Measurements from ENCODE around the gene DSC1.

DSC1 gene

GRCh38 chr18:31162825-31163435 is at the start of gene DSC1:
TSS of gene DSC1 (minus strand) at chr18:31162856. CDS start at chr18:31162594, 262 bp downstream.
- DNase-seq (ENCODE audit: low read depth) = peak; percentile 18
- TF ChIP-seq MAX (IDR thresholded peaks at IDR 0.05; ENCODE audit: low read depth, low read length) (no peak), POLR2A (IDR thresholded peaks at IDR 0.05; ENCODE audit: extremely low read depth, insufficient read length) (no peak), MYC (IDR thresholded peaks at IDR 0.05; ENCODE audit: low read depth, low read length) (no peak), CTCF (IDR thresholded peaks at IDR 0.05; ENCODE audit: low read depth, low read length) (no peak)
- H3K4me3 ChIP-seq (ENCODE audit: low read depth, low read length) = no peak within 1 kb of the TSS

- no peak for TF ChIP-seq POLR2A (IDR thresholded peaks at IDR 0.05; ENCODE audit: extremely low read depth, insufficient read length)
- TF ChIP-seq CTCF (IDR thresholded peaks at IDR 0.05; ENCODE audit: low read depth, low read length) = no peak
- TF ChIP-seq MYC (IDR thresholded peaks at IDR 0.05; ENCODE audit: low read depth, low read length) = no peak
- no peak for TF ChIP-seq MAX (IDR thresholded peaks at IDR 0.05; ENCODE audit: low read depth, low read length)
- no peak overlapping the region for H3K4me3 ChIP-seq (ENCODE audit: low read depth, low read length)
Measured at GRCh38 chr18:31211047-31211446, 48.4 kb upstream of the DSC1 start.

GRCh38 chr18:31209041-31209440 is 46.4 kb upstream of the DSC1 start:
- no peak overlapping the region for H3K4me3 ChIP-seq (ENCODE audit: low read depth, low read length)
- DNase-seq (ENCODE audit: low read depth) = no peak
- no peak for TF ChIP-seq POLR2A (IDR thresholded peaks at IDR 0.05; ENCODE audit: extremely low read depth, insufficient read length)
- TF ChIP-seq MAX (IDR thresholded peaks at IDR 0.05; ENCODE audit: low read depth, low read length) = no peak
- no peak for TF ChIP-seq MYC (IDR thresholded peaks at IDR 0.05; ENCODE audit: low read depth, low read length)
- TF ChIP-seq CTCF (IDR thresholded peaks at IDR 0.05; ENCODE audit: low read depth, low read length) = no peak

More at GRCh38 chr18:31211047-31211446, 48.4 kb upstream of the DSC1 start:
- DNase-seq (ENCODE audit: low read depth) = no peak

- DNase-seq (ENCODE audit: low read depth) = no peak
- no peak overlapping the region for H3K4me3 ChIP-seq (ENCODE audit: low read depth, low read length)
- no peak for TF ChIP-seq CTCF (IDR thresholded peaks at IDR 0.05; ENCODE audit: low read depth, low read length)
Measured at GRCh38 chr18:31207391-31207790, 44.7 kb upstream of the DSC1 start.

- TF ChIP-seq MAX (IDR thresholded peaks at IDR 0.05; ENCODE audit: low read depth, low read length) (0 out of 2 replicates have a peak, but pooled peaks have one; percentile 8), MYC (IDR thresholded peaks at IDR 0.05; ENCODE audit: low read depth, low read length) (no peak), CTCF (IDR thresholded peaks at IDR 0.05; ENCODE audit: low read depth, low read length) (peak; percentile 36)
- peak overlapping the region; percentile 86 for H3K4me3 ChIP-seq (ENCODE audit: low read depth, low read length)
- DNase-seq (ENCODE audit: low read depth) = peak; percentile 97
Measured at GRCh38 chr18:31206787-31207381, 44.2 kb upstream of the DSC1 start.

All from NB4 (cell line).